Keratinocyte (primary cell): Measurements from ENCODE around the gene PAQR4.

Source experiments
- CTCF ChIP-seq, 3 experiments: IDR thresholded peaks in 1 of 3; conservative IDR thresholded peaks in 1 of 3; optimal IDR thresholded peaks in 1 of 3; 2 replicates in 2 of 3; 3 replicates in 1 of 3; pipeline versions ENCODE3 to v1.5.1; 2011; ENCODE audit warnings: low read length in 3 of 3, mild to moderate bottlenecking in 3 of 3, moderate library complexity in 2 of 3, control low read depth in 1 of 3, inconsistent platforms in 1 of 3; ENCODE audit not compliant: insufficient read depth in 2 of 3; ENCODE audit errors: extremely low read depth in 1 of 3
- EZH2 ChIP-seq: IDR thresholded peaks from one replicate; pipeline ENCODE4 v1.6.1; 2012; ENCODE audit warnings: inconsistent platforms, mild to moderate bottlenecking, low read length, moderate library complexity

DNA sequence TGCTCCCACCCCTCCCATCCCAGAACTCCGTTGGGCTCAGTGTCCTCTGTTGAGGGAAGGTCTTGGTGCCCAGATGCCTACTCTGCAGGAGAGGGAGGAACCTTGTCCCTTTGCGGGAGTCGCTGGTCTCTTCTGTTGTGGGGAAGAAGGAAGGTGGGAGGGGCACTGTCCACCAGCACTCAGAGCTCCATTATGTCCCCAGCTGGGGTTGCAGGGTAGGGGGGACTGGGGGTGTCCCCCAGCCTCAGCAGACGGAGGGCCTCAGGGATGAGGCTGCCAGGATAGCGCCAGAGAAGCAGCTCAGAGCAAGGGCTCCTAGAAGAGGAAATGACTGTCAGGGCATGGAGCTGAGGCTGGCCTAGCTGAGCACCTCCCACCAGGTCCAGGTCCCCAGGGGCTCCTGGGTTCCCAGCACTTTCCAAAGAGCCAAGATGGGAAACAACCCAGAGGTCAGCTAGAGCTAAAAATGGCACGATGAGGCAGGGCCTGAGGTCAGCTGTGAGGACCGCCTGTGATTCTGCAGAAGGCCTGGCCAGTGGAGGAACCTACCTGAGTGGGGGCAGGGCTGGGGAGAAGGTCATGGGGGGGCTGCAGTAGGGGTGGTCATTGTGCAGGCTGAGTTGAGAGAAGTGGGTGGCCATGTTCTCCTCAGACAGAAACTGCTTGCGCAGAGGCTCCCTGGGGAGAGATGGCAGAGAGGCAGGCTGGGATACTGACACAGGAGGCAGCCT lies 53.7 kb downstream of the PAQR4 start:
- TF ChIP-seq CTCF (optimal IDR thresholded peaks at IDR 0.05 in 1 of 3, IDR thresholded peaks at IDR 0.05 in 1 of 3, conservative IDR thresholded peaks at IDR 0.05 in 1 of 3; ENCODE audit: extremely low read depth in 1 of 3, insufficient read depth in 2 of 3, low read length in 3 of 3) (no peak), EZH2 (no peak)
